HFFc6 (cell line): ENCODE data around the gene COL23A1. TPM values are rescaled to one million over a fixed set of nuclear protein-coding genes. Genes with fewer than 3 reads are reported as not detected.
A peak's percentile ranks its signal among the peaks of the same experiment; 100 is the strongest.

Source experiments
- DNase-seq: peaks from one replicate; pipeline ENCODE4 v3.0.0-alpha.2; 2018
- H3K27ac Mint-ChIP-seq: 2 replicates; pipeline ENCODE4 v1.8.0; 2020; ENCODE audit warnings: mild to moderate bottlenecking, mixed read lengths
- H3K27me3 Mint-ChIP-seq: 2 replicates; pipeline ENCODE4 v1.8.0; 2021; ENCODE audit warnings: mild to moderate bottlenecking, moderate library complexity, mixed read lengths; ENCODE audit not compliant: insufficient read depth
- H3K36me3 Mint-ChIP-seq: 2 replicates; pipeline ENCODE4 v1.8.0; 2021; ENCODE audit warnings: low read depth, mixed read lengths
- H3K4me1 Mint-ChIP-seq: 2 replicates; pipeline ENCODE4 v1.8.0; 2020; ENCODE audit warnings: low read depth, mixed read lengths
- H3K4me3 Mint-ChIP-seq: 2 replicates; pipeline ENCODE4 v1.8.0; 2020; ENCODE audit warnings: mild to moderate bottlenecking, moderate library complexity, mixed read lengths
- H3K9me3 Mint-ChIP-seq: 2 replicates; pipeline ENCODE4 v1.8.0; 2020; ENCODE audit warnings: mild to moderate bottlenecking, mixed read lengths
- CTCF ChIP-seq: fragments of 200-600 bp; sonication (generic); IDR thresholded peaks from 2 replicates; pipeline ENCODE4 v1.5.0; 2021; ENCODE audit warnings: antibody characterized with exemption, mild to moderate bottlenecking
- total RNA-seq, 6 experiments: library from RNA; stranded (reverse); fragmentation: NEBNext Ultra II Directional; extraction: Animal tissue kit (Norgen Biotek cat#: 25700); gene quantifications; 2 replicates in 1 of 6; 3 replicates in 5 of 6; pipeline ENCODE4 v1.2.3, GENCODE V29; 2021

COL23A1 gene
- total RNA-seq, 6 experiments from 2014 or later: not detected

GRCh38 chr5:178627259-178627598 is 37.0 kb upstream of the COL23A1 start:
- DNase-seq: peak; percentile 3
- Mint-ChIP-seq H3K27ac (0 out of 2 replicates have a peak overlapping the region, but pooled peaks have one; percentile 9), H3K4me3 (peak overlapping the region; percentile 92), H3K4me1 (peaks cover 32% of the 10 kb centered on the region), H3K27me3 (peaks cover 4% of the 10 kb centered on the region), H3K36me3 (peaks cover 11% of the 10 kb centered on the region), H3K9me3 (no peaks in the 10 kb centered on the region)
- TF ChIP-seq CTCF: no peak

- peak; percentile 91 for DNase-seq
- Mint-ChIP-seq H3K36me3 (peaks cover 11% of the 10 kb centered on the region), H3K27me3 (peaks cover 4% of the 10 kb centered on the region), H3K4me3 (peak within 1 kb of the TSS; percentile 92), H3K9me3 (no peaks in the 10 kb centered on the region), H3K4me1 (peaks cover 32% of the 10 kb centered on the region), H3K27ac (peak within 1 kb of the TSS; percentile 98)
- no peak for TF ChIP-seq CTCF
Observed at GRCh38 chr5:178626484-178627258, 36.5 kb upstream of the COL23A1 start, which contains the start of gene CLK4. CLK4 (minus strand) TSS chr5:178627050; CDS start chr5:178623416, 3,634 bp downstream.

- no peaks in the 10 kb centered on the region for H3K9me3 Mint-ChIP-seq
- H3K4me1 Mint-ChIP-seq: peaks cover 32% of the 10 kb centered on the region
- H3K4me3 Mint-ChIP-seq: peak overlapping the region; percentile 92
- peak; percentile 29 for DNase-seq
- peak overlapping the region; percentile 98 for H3K27ac Mint-ChIP-seq
- H3K36me3 Mint-ChIP-seq: peaks cover 12% of the 10 kb centered on the region
- H3K27me3 Mint-ChIP-seq: peaks cover 4% of the 10 kb centered on the region
- TF ChIP-seq CTCF: no peak
Observed at GRCh38 chr5:178625679-178626483, 35.7 kb upstream of the COL23A1 start.

- no peak for TF ChIP-seq CTCF
- DNase-seq: peak; percentile 61
- peak overlapping the region; percentile 92 for H3K4me3 Mint-ChIP-seq
- H3K27ac Mint-ChIP-seq: peak overlapping the region; percentile 98
- peaks cover 25% of the 10 kb centered on the region for H3K4me1 Mint-ChIP-seq
- no peaks in the 10 kb centered on the region for H3K9me3 Mint-ChIP-seq
- peaks cover 4% of the 10 kb centered on the region for H3K27me3 Mint-ChIP-seq
- H3K36me3 Mint-ChIP-seq: peaks cover 22% of the 10 kb centered on the region
Observed at GRCh38 chr5:178624631-178625546, 34.7 kb upstream of the COL23A1 start.

GRCh38 chr5:178622679-178623247 is 32.6 kb upstream of the COL23A1 start:
- Mint-ChIP-seq H3K27me3 (no peaks in the 10 kb centered on the region; the same call in none of the 2 replicates), H3K4me1 (peaks cover 25% of the 10 kb centered on the region)

More at GRCh38 chr5:178622679-178623247, 32.6 kb upstream of the COL23A1 start:
- Mint-ChIP-seq H3K9me3 (no peaks in the 10 kb centered on the region), H3K4me3 (no peak overlapping the region), H3K36me3 (peaks cover 30% of the 10 kb centered on the region), H3K27ac (peak overlapping the region; percentile 57)
- no peak for DNase-seq
- TF ChIP-seq CTCF: no peak
